NCI-H1930 (cell line): ENCODE measurements around the gene CHRDL1.
"Not testable (repeated sequence)": the region's sequence is repeated elsewhere in the genome, so short reads cannot be mapped to it uniquely, and the experiment has no call there.

Source experiments
- DNase-seq, 2 experiments: peaks; one replicate each; lab custom pipeline; 2025; lab: John Stamatoyannopoulos, UW

The CHRDL1 gene

GRCh38 chrX:110795645-110796406 is at the start of gene CHRDL1:
Gene CHRDL1, minus strand, starts transcription at chrX:110795817. Its CDS starts 3,636 bp downstream, at chrX:110792181.
- no peak for DNase-seq

GRCh38 chrX:110836982-110837381 is 41.4 kb upstream of the CHRDL1 start:
- DNase-seq = peak in 1 of 2 experiments; percentile 0

- DNase-seq = no peak
These were observed 40.8 kb upstream of the CHRDL1 start for GRCh38 chrX:110836451-110836850.

- DNase-seq = no peak
These were observed 40.4 kb upstream of the CHRDL1 start for GRCh38 chrX:110836001-110836400.

- DNase-seq = no peak
These were observed 30.4 kb upstream of the CHRDL1 start for GRCh38 chrX:110825972-110826371.

GRCh38 chrX:110816543-110816942 is 20.9 kb upstream of the CHRDL1 start:
- not testable (repeated sequence) for DNase-seq

- DNase-seq = no peak
These were observed 10.5 kb upstream of the CHRDL1 start for GRCh38 chrX:110806145-110806544.

- DNase-seq = no peak
These were observed 9.7 kb upstream of the CHRDL1 start for GRCh38 chrX:110805303-110805702.

GRCh38 chrX:110804446-110804845 is 8.8 kb upstream of the CHRDL1 start:
- no peak for DNase-seq

GRCh38 chrX:110803506-110803905 is 7.9 kb upstream of the CHRDL1 start:
- no peak for DNase-seq

- DNase-seq = no peak
These were observed 735 bp upstream of the CHRDL1 start for GRCh38 chrX:110796407-110796697.

GRCh38 chrX:110794601-110795000 is 1.0 kb downstream of the CHRDL1 start:
- no peak for DNase-seq

- DNase-seq = no peak
These were observed 4.5 kb downstream of the CHRDL1 start for GRCh38 chrX:110791071-110791470.

GRCh38 chrX:110786486-110786885 is 9.1 kb downstream of the CHRDL1 start:
- DNase-seq = no peak

- no peak for DNase-seq
These were observed 35.8 kb downstream of the CHRDL1 start for GRCh38 chrX:110759785-110760184.

- no peak for DNase-seq
These were observed 36.7 kb downstream of the CHRDL1 start for GRCh38 chrX:110758781-110759422.

GRCh38 chrX:110755611-110756010 is 40.0 kb downstream of the CHRDL1 start:
- no peak for DNase-seq

GRCh38 chrX:110755061-110755460 is 40.6 kb downstream of the CHRDL1 start:
- DNase-seq = no peak

- DNase-seq = no peak
These were observed 45.0 kb downstream of the CHRDL1 start for GRCh38 chrX:110750526-110751189.

GRCh38 chrX:110748256-110748806 is 47.3 kb downstream of the CHRDL1 start:
- DNase-seq = no peak

GRCh38 chrX:110746014-110746413 is 49.6 kb downstream of the CHRDL1 start:
- DNase-seq = no peak

- DNase-seq = no peak
These were observed 50.3 kb downstream of the CHRDL1 start for GRCh38 chrX:110745288-110745687.
